Midbrain (tissue), 1 donor: Measurements from ENCODE around the gene APOBR.
"Not testable (repeated sequence)": the region's sequence is repeated elsewhere in the genome, so short reads cannot be mapped to it uniquely, and the experiment has no call there.

Experiments used
- DNase-seq: peaks from one replicate; lab custom pipeline; 2025; lab: John Stamatoyannopoulos, UW

The APOBR gene

DNA sequence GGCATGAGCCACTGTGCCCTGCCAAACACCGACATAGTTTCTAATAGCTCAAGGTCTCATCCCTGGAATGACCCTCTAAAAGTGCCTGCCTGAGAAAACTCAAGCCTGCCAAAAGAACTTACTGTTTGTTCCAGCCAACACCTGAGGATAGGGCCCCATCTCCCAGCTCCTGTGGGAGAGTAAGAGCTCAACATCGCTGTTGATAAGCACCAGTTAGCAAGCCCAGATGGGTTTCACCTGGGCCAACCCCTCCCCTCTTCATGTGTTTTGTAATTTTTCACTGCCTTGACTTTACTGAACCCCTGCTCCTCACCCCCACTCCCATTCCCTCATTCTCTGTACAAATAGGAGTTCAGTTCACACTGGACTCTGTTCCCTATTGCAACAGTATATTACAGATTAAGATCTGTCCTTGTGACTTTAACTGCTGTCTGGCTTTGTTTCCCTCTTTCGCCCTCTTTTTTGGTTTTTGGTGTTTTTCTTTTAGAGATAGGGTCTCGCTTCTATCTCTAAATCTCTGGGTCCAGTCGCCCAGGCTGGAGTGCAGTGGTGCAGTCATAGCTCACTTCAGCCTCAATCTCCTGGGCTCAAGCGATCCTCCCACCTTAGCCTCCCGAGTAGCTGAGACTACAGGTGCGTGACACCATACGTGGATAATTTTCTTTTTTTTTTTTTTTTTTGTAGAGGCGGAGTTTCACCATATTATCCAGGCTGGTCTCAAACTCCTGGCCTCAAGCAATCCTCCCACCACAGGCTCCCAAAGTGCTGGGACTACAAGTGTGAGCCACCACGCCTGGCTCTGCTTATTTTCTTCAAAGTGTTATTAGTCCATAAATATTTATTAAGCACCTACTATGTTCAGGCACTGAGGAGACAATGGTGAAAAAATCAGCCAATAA lies 32.0 kb downstream of the APOBR start:
- DNase-seq = no peak

DNA sequence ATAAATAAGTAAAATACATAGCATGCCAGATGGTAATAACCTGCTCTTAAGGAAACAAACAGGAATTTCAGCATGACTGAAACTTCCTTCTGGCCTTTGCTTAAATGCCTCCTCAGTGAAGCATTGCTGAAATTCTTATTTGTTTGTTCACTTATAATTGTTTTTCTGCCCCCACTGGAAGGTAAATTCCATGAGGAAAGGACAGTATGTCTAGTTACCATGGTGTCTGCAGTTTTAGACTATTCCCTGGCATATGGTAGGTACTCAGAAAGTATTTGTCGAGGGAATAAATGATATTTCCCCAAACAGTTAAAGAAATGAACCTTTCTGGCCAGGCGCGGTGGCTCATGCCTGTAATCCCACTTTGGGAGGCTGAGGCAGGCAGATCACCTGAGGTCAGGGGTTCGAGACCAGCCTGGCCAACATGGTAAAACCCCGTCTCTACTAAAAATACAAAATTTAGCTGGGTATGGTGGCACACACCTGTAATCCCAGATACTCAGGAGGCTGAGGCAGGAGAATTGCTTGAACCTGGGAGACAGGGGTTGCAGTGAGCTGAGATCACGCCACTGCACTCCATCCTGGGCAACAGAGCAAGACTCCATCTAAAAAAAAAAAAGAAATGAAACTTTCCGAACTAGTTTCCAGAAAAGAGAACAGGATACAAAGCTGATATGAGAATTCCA lies 32.8 kb downstream of the APOBR start:
- DNase-seq = not testable (repeated sequence)

DNA sequence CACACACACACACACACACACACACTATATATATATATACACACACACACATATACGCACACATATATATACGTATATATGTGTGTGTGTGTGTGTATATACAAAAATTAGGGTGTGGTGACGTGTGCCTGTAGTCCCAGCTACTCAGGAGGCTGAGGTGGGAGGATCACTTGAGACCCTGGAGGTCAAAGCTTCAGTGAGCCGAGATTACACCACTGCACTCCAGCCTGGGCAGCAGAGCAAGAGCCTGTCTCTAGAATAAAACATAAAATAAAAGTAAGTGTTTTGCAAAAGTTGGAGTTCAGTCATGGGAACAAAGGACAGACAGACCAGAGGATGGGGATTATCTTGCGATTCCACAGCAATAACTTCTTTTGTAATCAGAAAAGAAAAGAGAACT lies 33.5 kb downstream of the APOBR start:
- no peak for DNase-seq

DNA sequence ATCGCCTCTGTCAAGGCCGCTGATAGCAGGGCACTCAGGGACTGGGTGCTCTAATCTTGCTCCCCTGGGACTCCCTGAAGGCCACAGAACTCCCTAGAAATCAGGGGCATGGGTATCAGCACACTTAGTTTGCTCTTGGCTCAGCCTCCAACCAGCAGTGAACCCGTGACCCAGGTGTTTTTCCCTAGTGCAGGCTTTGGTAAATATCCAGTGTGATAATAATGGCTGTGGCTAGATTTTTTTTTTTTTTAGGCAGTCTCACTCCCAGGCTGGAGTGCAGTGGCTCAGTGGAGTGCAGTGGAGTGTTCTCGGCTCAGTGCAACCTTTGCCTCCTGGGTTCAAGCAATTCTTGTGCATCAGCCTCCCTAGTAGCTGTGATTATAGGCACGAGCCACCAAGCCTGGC lies 34.0 kb downstream of the APOBR start:
- no peak for DNase-seq

DNA sequence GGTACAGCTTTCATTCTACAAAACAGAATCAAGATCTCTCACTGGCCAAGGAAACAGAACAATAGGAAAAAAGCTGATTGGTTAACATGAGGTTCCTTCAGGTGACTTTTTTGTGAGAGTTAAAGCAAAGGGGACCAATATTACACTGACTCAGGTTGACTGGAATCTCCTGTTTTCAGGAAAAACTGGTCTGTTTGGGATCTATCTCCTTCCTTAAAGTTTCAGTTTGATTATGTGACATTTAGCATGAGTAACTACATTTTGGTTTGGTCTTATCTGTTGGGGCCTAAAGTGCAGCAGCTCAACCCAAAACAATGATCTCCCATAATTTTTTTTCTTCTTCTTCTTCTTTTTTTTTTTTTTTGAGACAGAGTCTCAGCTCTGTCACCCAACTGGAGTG lies 34.7 kb downstream of the APOBR start:
- DNase-seq = no peak

DNA sequence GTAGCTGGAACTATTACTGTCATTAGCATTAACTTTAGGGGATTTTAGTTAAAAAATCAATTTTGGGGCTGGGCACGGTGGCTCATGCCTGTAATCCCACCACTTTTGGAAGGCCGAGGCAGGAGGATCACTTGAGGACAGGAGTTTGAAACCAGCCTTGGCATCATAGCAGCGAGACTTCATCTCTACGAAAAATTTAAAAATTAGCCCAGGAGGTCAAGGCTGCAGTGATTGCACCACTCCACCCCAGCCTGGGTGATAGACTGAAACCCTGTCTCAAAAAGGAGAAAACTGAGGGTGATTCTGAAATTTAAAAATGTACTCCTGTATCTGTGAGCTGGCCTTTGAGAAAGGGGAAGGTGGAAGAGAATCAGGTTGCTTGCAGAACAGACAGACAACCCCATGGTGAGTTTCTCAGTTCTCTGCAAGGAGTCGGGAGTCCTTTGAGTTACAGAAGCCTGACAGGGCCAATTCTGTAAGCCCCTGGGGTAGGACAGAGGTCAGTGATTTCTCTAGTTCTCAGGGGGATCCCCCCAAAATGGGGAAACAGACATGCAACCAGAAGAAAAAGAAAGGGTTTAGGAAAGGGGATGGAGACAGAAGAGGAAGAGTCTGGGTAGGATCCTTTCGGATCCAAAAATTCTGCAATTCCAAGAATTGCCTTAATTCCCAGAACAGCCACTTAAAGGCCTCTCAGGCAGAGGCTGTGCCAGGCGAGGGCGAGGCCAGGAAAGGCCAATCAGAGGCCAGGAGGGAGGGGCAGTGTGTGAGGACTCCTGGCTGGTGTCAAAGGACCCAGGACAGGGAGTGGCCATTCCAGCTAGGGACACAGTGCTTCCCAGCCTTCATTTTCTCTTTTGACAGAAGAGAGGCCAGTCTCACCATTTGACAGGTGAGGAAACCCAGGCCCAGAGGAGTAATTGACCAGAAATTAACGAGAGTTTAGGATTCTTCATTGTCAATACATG lies 37.6 kb downstream of the APOBR start:
- DNase-seq = no peak

DNA sequence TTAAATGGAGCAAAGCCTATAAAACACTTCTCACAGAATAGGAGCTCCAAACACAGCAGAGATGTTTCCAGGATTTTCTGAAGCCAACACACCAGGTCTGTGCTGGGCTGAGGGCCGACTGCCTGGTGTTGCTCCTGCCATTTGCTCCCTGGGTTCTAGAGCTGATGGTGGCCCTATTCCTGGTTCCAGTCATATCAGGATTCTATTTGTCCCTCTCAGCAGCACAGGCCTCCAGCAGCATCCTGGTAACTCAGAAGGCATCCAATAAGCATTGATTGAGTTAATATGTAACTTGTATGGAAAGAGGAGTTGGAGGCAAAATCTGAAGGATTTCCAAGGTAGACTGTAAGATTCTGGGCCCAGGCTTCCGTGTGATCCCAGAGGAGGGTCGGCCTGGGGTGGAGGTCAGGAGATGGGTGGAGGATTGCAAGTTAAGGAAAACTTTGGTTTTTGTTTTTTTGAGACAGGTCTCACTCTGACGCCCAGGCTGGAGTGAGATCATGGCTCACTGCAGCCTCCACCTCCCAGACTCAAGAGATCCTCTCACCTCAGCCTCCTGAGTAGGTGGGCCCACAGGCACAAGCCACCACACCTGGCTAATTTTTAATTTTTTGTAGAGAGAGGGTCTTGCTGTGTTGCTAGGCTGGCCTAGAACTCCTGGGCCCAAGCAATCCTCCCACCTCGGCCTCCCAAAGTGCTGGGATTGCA lies 38.7 kb downstream of the APOBR start:
- DNase-seq = no peak

DNA sequence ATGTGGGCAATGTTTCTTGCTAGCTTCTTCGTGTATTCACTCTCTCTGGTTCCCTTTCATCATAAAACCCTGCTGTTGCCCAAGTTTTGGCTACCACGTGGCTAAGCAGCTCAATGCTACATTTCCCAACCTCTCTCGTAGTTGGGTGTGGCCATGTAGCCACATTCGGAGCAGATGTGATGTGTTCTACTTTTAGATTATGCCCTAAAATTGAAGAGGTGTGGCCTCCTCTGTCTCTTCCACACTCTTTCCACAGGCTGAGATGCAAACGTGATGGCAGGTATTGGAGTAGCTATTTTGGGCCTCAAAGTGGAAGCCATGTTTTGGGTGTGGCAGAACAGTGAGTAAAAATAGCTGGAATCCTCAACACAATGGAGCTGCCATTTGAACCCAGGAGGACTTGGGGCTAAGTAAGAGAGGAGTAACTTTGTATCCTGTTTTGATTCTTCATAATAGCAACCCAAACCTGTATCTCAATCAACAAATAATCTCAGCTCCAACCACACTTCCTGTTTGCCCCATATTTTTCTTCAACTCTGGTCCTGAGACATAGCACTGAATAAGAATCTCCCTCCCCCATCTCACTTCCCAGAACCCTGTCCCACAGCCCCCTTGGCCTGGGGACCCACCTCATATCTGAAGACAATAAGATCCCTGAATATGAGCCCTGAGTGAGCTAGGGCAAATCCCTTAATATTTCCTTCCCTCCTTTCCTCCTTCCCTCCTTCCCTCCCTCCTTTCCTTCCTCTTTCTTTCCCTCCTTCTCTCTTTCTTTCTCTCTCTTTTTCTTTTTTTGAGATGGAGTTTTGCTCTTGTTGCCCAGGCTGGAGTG lies 40.3 kb downstream of the APOBR start:
- DNase-seq = no peak

DNA sequence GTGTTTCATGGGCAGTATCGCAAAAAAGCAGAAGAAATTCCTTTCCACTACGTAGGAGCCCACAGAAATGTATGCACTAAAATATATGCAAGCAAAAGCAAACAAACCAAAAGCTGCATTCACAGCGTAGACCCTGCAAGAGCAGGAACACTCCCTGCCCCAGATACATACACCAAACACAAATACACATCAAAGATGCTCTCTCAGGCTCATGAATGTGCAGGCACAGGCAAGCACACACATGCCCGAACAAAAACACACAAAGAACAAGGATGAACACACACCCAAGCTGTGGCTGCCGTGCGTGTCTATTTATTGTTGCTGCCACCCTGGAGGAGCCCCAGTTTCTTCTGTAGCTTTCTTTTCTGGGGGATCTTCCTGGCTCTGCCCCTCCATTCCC lies 42.6 kb downstream of the APOBR start:
- no peak for DNase-seq

DNA sequence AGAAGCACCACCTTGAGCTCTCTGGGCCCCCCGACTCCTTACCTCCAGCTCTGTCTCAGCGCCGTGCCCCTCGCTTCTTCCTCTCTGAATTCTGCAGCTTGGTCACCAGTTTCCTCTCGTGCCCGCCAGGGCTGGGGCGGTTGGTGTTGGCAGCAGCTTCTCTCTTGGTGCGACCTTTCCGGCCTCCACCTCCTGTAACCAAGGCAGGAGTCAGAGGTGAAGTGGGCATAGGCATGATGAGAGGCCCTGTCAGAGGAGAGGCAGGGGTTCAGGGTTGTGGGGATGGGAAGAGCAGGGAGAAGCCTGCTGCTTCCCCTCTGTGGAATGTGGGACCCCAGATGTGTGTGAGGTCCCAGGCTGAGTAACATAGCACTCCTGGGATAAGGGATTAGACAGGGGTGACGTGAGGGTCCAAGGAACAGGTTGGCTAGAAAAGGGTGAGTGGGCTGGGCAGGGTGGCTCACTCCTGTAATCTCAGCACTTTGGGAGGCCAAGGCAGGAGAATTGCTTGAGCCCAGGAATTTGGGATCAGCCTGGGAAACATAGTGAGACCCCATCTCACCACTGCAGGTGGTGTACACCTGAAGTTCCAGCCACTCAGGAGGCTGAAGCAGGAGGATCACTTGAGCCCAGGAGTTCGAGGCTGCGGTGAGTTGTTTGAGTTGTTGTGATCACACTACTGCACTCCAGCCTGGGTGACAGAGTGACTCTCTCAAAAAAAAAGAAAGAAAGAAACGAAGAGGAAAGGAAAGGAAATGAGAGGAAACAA lies 43.7 kb downstream of the APOBR start:
- no peak for DNase-seq

DNA sequence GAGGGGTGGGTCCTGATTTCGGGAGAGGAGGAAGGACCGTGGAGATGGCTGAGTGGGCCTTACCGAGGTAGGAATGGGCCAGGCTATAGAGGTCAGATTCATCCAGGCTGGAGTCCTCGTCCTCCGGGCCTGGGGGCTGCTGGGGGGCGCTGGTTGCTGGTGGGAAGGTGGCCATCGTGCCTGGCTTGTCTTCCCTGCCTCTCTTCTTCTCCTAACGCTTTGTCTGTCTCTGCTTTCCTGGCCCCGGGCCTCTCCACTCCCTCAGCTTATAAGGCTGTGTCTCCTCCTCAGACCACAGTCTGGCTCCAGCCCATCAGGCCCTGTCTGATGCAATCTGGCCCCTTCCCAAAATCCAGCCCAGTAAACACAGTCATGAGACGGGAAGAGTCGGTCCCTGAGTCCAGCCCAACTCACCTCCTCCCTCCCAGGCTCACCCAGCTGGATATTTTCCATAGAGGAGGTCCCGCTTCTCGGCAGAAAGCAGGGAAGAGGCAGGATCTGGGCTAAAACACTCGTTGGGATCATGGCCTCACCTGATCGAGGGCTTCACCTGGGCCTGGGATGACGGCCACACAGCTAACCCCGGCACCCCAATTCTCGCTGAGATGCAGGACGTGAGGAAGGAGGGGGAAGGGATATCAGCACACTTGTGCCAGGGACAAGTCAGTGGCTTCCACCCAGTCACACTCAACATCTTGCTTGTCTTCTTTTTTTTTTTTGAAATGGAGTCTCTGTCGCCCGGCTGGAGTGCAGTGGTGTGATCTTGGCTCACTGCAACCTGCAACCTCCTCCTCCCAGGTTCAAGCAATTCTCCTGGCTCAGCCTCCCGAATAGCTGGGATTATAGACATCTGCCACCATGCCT lies 44.5 kb downstream of the APOBR start, which contains the start of gene NUPR1:
NUPR1 (minus strand) TSS at position 242 of the 864 bp plus-strand sequence; CDS start at position 175, 67 bp downstream.
- peak; percentile 71 for DNase-seq

DNA sequence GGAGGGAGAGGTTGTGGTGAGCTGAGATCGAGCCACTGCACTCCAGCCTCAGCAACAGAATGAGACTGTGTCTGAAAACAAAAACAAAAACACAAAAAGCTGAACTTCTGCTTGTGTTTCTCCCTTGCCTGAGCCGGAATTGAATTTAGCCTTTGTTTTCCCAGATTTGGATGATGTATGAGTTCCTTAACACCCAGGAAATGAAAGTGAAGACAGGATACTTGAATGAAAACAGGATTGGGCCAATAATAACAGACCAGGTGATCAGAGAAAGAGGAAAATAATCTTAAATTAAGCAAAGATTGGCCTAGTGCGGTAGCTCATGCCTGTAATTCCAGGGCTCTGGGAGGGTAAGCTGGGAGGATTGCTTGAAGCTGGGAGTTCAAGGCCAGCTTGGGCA lies 45.9 kb downstream of the APOBR start:
- no peak for DNase-seq

DNA sequence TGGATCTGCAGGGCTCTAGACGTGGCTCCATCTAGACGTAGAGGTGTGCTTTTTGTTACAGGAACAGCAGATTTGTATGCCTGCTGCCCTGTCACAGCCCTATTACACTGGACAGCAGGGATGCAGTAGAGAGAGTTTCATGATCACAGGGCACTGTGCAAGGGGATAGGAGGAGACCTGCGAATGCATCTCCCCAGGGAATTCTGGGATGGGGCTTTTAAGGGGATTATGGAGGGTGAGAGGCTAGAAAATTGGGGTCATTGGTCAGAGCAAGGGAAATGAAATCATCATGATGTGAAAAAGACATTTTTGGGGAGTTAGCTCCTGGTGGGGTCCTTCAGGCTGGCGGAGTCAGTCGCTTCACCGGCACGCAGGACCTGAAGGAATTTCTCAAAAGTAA lies 48.2 kb downstream of the APOBR start:
- DNase-seq = no peak

DNA sequence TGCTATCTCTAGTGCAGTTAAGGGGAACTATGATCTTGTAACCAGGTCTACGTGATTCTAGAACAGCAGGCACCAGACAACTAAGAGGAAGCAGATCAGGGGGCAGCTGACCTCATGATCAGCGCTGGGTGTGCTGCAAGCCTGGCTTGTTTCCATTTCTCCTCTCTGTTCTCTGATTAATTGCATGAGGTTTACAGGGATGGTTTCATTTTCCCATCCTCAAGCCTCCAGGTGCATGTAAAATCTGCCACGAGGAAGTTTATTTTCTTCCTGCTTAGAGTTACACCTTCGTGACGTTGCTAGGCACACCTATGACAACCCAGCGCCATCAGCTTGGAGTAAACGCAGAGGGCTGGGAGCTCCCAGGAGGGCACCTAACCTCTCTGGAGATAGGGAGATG lies 48.6 kb downstream of the APOBR start:
- no peak for DNase-seq

DNA sequence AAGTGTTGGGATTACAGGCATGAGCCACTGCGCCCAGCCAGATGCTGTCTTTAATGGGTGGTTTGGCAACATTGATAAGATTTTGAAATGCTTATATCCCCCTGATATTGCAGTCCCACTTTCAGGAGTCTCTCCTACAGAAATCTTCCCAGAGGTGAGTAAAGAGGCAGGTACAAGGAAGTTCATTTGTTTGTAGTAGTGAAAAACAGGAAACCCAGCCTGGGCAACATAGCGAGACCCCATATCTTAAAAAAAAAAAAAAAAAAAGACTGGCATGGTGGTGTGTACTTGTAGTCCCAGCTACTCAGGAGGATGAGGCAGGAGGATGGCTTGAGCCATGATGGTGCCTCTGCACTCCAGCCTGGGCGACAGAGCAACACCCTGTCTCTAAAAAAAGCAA lies 50.6 kb downstream of the APOBR start:
- DNase-seq = no peak

DNA sequence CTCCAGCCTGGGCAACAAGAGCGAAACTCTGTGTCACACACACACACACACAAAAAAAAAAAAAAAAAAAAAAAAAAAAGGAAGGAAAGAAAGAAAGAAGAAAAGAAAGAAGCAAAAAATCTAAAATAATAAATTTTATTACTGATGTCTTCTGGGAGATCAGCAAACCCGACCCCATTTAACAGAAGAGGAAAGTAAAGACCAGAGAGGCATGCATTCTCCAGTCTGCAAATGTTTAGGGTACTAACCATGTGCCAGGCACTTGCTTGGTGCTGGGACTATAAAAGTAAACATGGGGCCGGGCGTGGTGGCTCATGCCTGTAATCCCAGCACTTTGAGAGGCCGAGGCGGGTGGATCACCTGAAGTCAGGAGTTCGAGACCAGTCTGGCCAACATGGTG lies 51.5 kb downstream of the APOBR start:
- not testable (repeated sequence) for DNase-seq

DNA sequence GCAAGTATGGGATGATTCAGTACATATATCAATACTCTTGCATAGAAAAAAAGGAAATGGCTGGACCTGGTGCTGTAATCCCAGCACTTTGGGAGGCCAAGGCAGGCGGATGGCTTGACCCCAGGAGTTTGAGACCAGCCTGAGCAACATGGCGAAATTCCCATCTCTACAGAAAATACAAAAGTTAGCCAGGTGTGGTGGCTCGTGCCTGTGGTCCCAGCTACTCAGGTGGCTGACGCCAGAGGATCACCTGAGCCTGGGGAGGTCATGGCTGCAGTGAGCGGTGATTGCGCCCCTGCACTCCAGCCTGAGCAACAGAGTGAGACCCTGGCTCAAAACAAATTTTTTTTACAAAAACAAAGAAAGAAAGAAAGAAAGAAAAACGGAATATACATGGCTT lies 52.2 kb downstream of the APOBR start:
- DNase-seq = no peak

DNA sequence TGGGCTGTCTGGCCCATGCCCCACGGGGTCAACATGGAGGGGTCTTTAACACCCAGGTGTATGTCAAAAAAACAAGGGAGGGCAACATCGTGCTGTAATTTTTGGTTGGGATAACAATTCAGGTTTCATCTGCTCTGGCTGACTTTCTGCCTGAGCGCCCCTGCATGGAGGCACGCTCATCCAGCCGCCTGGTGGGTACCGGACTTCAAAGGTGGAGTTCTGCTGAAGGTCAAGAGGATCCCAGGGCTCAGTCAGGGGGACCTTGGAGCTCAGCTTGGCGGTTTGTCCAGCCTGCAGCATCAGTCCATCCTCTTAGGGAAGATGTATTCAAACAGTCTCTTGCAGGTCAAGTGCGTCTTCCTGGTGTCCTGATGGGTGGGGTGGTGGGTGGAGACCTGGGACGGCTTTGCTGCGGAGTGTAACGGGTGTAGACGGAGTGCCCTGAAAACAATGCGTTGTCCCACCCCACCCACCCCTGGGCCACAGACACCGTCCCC lies 53.9 kb downstream of the APOBR start:
- DNase-seq = no peak
